ENCODE results near the gene VPS13A. TPM values are rescaled to one million over a fixed set of nuclear protein-coding genes. Genes with fewer than 3 reads are reported as not detected.

Gene VPS13A
- total and polyA plus RNA-seq, 2 of the 13 experiments (the other 11 are each of a cell fraction or from before 2014, with no cell fraction given) = 20.4 to 20.7 TPM

DNA sequence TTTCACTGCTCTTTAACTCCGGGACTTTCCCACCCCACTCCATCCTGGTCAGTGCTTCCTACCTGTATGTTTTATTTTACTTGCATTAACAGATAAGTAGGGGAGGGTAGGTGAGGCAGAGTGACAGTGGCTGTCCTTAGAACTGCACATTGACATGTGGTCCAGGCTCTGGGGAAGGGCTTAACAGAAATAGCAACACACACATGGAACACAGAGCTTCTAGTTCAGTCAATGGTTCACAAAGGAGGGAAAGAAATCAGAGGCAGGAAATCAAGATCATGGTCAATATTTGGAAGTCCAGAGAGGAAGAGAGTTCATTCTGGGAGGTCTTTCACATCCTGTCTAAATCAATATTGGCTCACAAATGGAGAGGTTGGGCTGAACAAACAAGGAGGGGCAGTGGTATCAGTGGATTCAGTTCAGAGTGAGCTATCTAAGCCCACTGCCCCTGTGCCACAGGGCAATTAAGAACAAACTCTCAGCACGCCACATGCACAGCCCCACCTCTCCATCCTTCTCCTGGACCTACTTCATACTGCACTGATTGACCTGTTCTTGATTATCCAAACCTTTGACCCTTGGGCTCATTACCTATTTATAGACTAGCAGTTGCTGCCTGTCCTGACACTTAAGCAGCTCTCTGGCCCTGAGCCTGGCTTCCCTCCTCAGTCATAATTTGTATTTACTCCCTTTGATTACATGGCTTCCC lies 6.2 kb upstream of the VPS13A start (continued):
- TF ChIP-seq, protein P1, sequence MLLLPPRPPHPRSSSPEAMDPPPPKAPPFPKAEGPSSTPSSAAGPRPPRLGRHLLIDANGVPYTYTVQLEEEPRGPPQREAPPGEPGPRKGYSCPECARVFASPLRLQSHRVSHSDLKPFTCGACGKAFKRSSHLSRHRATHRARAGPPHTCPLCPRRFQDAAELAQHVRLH (CRISPR knock-in tag; IDR thresholded peaks at IDR 0.05; ENCODE audit: borderline replicate concordance, low read depth) = no peak; the same call in 1 of the 2 replicates
- peak; percentile 84; the same call in 1 of the 2 replicates for TF ChIP-seq NFKBIZ (CRISPR knock-in tag; IDR thresholded peaks at IDR 0.05)
- no peak for TF ChIP-seq ZNF207 (IDR thresholded peaks at IDR 0.05; ENCODE audit: borderline replicate concordance)
- peak; percentile 46; the same call in 1 of the 2 replicates for TF ChIP-seq FOXC1 (CRISPR knock-in tag; IDR thresholded peaks at IDR 0.05; ENCODE audit: borderline replicate concordance)
- TF ChIP-seq, protein P2, sequence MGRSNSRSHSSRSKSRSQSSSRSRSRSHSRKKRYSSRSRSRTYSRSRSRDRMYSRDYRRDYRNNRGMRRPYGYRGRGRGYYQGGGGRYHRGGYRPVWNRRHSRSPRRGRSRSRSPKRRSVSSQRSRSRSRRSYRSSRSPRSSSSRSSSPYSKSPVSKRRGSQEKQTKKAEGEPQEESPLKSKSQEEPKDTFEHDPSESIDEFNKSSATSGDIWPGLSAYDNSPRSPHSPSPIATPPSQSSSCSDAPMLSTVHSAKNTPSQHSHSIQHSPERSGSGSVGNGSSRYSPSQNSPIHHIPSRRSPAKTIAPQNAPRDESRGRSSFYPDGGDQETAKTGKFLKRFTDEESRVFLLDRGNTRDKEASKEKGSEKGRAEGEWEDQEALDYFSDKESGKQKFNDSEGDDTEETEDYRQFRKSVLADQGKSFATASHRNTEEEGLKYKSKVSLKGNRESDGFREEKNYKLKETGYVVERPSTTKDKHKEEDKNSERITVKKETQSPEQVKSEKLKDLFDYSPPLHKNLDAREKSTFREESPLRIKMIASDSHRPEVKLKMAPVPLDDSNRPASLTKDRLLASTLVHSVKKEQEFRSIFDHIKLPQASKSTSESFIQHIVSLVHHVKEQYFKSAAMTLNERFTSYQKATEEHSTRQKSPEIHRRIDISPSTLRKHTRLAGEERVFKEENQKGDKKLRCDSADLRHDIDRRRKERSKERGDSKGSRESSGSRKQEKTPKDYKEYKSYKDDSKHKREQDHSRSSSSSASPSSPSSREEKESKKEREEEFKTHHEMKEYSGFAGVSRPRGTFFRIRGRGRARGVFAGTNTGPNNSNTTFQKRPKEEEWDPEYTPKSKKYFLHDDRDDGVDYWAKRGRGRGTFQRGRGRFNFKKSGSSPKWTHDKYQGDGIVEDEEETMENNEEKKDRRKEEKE (IDR thresholded peaks at IDR 0.05) = no peak
- peak; percentile 83; the same call in 1 of the 2 replicates for TF ChIP-seq ZNF343 (CRISPR knock-in tag; IDR thresholded peaks at IDR 0.05)
- no peak for TF ChIP-seq ZNF883 (CRISPR knock-in tag; IDR thresholded peaks at IDR 0.05; ENCODE audit: not compliant biosample characterization)
- no peak for TF ChIP-seq MYNN (CRISPR knock-in tag; IDR thresholded peaks at IDR 0.05; ENCODE audit: low read depth)
- TF ChIP-seq BRCA1 (CRISPR knock-in tag; IDR thresholded peaks at IDR 0.05) = no peak
- TF ChIP-seq, protein P3, sequence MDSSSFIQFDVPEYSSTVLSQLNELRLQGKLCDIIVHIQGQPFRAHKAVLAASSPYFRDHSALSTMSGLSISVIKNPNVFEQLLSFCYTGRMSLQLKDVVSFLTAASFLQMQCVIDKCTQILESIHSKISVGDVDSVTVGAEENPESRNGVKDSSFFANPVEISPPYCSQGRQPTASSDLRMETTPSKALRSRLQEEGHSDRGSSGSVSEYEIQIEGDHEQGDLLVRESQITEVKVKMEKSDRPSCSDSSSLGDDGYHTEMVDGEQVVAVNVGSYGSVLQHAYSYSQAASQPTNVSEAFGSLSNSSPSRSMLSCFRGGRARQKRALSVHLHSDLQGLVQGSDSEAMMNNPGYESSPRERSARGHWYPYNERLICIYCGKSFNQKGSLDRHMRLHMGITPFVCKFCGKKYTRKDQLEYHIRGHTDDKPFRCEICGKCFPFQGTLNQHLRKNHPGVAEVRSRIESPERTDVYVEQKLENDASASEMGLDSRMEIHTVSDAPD (CRISPR knock-in tag; IDR thresholded peaks at IDR 0.05) = peak; percentile 43; the same call in 1 of the 2 replicates
- TF ChIP-seq, protein P4, sequence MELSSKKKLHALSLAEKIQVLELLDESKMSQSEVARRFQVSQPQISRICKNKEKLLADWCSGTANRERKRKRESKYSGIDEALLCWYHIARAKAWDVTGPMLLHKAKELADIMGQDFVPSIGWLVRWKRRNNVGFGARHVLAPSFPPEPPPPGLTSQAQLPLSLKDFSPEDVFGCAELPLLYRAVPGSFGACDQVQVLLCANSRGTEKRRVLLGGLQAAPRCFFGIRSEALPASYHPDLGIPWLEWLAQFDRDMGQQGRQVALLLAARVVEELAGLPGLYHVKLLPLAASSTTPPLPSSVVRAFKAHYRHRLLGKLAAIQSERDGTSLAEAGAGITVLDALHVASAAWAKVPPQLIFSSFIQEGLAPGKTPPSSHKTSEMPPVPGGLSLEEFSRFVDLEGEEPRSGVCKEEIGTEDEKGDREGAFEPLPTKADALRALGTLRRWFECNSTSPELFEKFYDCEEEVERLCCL (CRISPR knock-in tag; IDR thresholded peaks at IDR 0.05; ENCODE audit: borderline replicate concordance) = no peak
- peak; percentile 39; the same call in 1 of the 2 replicates for TF ChIP-seq KLF9 (CRISPR knock-in tag; IDR thresholded peaks at IDR 0.05; ENCODE audit: low read depth)
- TF ChIP-seq, protein P5, sequence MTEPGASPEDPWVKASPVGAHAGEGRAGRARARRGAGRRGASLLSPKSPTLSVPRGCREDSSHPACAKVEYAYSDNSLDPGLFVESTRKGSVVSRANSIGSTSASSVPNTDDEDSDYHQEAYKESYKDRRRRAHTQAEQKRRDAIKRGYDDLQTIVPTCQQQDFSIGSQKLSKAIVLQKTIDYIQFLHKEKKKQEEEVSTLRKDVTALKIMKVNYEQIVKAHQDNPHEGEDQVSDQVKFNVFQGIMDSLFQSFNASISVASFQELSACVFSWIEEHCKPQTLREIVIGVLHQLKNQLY (CRISPR knock-in tag; IDR thresholded peaks at IDR 0.05) = peak; percentile 89
- TF ChIP-seq, protein P6, sequence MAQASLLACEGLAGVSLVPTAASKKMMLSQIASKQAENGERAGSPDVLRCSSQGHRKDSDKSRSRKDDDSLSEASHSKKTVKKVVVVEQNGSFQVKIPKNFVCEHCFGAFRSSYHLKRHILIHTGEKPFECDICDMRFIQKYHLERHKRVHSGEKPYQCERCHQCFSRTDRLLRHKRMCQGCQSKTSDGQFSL (CRISPR knock-in tag; IDR thresholded peaks at IDR 0.05) = peak; percentile 80; the same call in 1 of the 2 replicates
- TF ChIP-seq RFX1 (IDR thresholded peaks at IDR 0.05) = no peak
- no peak; the same call in 1 of the 2 replicates for TF ChIP-seq YEATS2 (CRISPR knock-in tag; IDR thresholded peaks at IDR 0.05; ENCODE audit: borderline replicate concordance)
- peak; percentile 62 for TF ChIP-seq PHF5A (CRISPR knock-in tag; IDR thresholded peaks at IDR 0.05; ENCODE audit: low read depth, unreplicated experiment)
- TF ChIP-seq THAP11 (CRISPR knock-in tag; IDR thresholded peaks at IDR 0.05) = peak; percentile 75
- no peak for TF ChIP-seq STAT5B (CRISPR knock-in tag; IDR thresholded peaks at IDR 0.05)
- peak; percentile 90; the same call in 1 of the 2 replicates for TF ChIP-seq ZNF556 (CRISPR knock-in tag; IDR thresholded peaks at IDR 0.05; ENCODE audit: borderline replicate concordance)
- TF ChIP-seq ZNF34 (CRISPR knock-in tag; IDR thresholded peaks at IDR 0.05; ENCODE audit: borderline replicate concordance) = 0 out of 2 replicates have a peak, but pooled peaks have one; percentile 52
- no peak for TF ChIP-seq SIN3B (IDR thresholded peaks at IDR 0.05; ENCODE audit: low read length)

Data from HepG2 (cell line).